UCSD-AML1 (cell line): ENCODE measurements around the gene TEDC1.

ENCODE experiments used
- DNase-seq: peaks from one replicate; lab custom pipeline; 2025; ENCODE audit not compliant: unreplicated experiment; lab: John Stamatoyannopoulos, UW

The TEDC1 gene

GRCh38 chr14:105484069-105484996 lies 6.7 kb upstream of the TEDC1 start:
- DNase-seq, result no peak

GRCh38 chr14:105484997-105485393 lies 6.1 kb upstream of the TEDC1 start:
- no peak for DNase-seq

- DNase-seq, result peak; percentile 25
Observed at GRCh38 chr14:105485739-105486162, 5.3 kb upstream of the TEDC1 start.

- no peak for DNase-seq
Observed at GRCh38 chr14:105486163-105486973, 4.7 kb upstream of the TEDC1 start, which contains the start of gene CRIP1. TSS of gene CRIP1 (plus strand) at chr14:105486886. CDS start at chr14:105487260, 374 bp downstream.

- DNase-seq, result no peak
Observed at GRCh38 chr14:105486974-105487448, 4.0 kb upstream of the TEDC1 start.

GRCh38 chr14:105487449-105487985 lies 3.5 kb upstream of the TEDC1 start:
- DNase-seq, result no peak

- DNase-seq, result no peak
Observed at GRCh38 chr14:105487986-105488777, 2.9 kb upstream of the TEDC1 start.

GRCh38 chr14:105488781-105489541 lies 2.1 kb upstream of the TEDC1 start:
- DNase-seq, result no peak

- peak; percentile 81 for DNase-seq
Observed at GRCh38 chr14:105489542-105490266, 1.3 kb upstream of the TEDC1 start.

GRCh38 chr14:105490267-105490571 lies 827 bp upstream of the TEDC1 start:
- no peak for DNase-seq

- peak; percentile 78 for DNase-seq
Observed at GRCh38 chr14:105491366-105491973, 424 bp downstream of the TEDC1 start.

- no peak for DNase-seq
Observed at GRCh38 chr14:105492031-105492970, 1.3 kb downstream of the TEDC1 start.

GRCh38 chr14:105492971-105493871 lies 2.2 kb downstream of the TEDC1 start:
- DNase-seq, result no peak

GRCh38 chr14:105493921-105494605 lies 3.0 kb downstream of the TEDC1 start:
- no peak for DNase-seq

GRCh38 chr14:105494606-105494929 lies 3.5 kb downstream of the TEDC1 start:
- no peak for DNase-seq
